Ammon's horn (tissue), 1 donor: Measurements from ENCODE around the gene IFT52.

Experiments
- DNase-seq: peaks from one replicate; pipeline ENCODE4 v3.0.0-alpha.2; 2016; ENCODE audit warnings: low spot score

The IFT52 gene, protein sequence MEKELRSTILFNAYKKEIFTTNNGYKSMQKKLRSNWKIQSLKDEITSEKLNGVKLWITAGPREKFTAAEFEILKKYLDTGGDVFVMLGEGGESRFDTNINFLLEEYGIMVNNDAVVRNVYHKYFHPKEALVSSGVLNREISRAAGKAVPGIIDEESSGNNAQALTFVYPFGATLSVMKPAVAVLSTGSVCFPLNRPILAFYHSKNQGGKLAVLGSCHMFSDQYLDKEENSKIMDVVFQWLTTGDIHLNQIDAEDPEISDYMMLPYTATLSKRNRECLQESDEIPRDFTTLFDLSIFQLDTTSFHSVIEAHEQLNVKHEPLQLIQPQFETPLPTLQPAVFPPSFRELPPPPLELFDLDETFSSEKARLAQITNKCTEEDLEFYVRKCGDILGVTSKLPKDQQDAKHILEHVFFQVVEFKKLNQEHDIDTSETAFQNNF

DNA sequence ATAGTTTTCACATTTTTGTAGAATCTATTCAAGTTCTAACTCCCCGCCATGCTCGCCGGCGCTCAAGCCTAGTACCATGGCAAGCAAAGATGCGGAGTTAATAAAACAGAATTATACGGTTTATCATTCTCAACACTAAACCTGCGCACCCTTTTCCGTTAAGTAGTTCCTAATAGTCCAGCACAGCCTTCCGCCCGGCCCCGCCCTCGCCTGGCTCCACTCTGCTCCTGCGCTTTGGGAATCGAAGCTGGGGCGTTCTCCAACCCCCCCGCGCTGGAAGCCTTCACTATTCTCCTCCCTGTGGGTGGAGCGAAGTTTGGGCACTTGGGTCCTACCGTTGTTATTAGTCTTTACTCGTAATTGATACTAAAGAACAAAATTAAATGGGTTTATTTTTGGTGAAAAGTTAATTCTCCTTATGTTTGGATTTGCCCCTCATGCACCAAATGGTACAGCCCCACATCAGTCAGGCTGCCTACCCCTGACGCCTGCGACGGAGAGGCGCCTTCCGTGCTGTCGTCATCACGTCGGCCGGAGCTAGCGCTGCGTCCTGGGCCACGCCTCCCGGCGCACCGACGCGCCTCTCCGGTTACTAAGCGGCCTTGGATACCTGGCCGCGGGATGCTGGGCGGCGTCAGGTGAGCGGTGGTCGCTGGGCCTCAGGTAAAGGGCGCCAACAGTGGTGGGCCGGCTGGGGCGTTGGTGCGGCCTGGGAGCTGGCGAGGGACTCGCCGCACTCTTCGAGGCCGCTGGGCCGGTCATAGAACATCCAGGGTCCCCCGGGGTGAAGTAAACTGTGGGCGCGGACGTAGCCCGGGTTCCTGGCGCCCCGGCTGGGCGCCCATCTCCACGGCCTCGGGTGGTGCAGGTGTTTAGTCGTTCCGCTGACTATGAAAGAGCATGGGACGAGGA is at the start of gene IFT52:
Gene IFT52, plus strand, starts transcription at position 546 of the 912 bp plus-strand sequence. CDS start 3,762 bp downstream, outside the sequence.
- peak; percentile 98 for DNase-seq

DNA sequence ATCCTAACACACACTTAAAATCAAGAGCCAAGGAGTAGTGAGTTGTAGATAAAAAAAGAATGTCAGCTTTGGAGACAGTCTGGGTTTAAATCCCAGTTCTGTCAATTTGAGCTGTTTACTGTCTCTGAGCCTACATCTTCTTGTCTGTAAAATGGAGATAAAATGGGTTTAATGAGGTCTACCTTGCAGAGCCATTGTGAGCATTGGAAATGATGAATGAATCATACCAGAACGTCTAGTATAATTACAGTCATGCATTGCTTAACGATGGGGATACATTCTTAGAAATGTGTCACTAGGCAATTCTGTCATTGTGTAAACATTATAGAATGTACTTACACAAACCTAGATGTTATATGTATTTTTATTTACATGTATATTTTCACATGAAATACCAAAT is 49.5 kb upstream of the IFT52 start:
- DNase-seq = no peak

DNA sequence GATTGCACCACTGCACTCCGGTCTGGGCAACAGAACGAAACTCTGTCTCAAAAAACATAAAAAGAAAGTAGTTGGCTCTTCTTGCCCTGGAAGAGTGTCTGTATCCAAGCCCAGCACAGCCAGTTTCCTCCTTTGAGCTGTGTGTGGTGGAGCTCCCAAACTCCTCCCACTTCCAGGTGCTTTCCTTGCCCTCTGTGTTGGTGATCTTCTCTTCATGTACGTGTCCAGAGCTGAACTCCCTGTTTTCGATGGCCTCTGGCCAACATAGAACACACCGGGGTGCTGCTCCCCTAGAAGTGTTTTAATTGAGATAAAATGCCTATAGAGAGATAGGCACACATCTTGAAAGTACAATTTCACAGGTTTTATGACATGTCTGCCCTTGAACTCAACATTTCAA is 48.6 kb upstream of the IFT52 start:
- no peak for DNase-seq

DNA sequence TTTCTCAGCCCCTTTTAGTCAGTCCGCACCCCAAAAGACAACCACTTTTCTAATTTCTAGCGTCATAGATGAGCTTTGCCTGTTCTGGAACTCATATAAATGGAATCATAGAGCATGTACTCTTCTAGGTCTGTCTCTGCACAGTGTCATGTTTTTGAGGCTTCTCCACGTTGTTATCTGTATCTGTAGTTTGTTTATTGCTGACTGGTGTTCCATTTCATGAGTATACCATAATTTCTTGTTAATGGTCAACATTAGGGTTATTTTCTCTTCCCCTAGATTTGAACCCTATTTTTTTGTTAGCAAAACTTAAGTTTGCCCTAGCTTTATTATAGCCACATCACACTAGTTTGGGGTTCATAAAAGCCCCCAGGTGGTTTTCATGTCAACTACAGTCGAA is 48.1 kb upstream of the IFT52 start:
- no peak for DNase-seq

DNA sequence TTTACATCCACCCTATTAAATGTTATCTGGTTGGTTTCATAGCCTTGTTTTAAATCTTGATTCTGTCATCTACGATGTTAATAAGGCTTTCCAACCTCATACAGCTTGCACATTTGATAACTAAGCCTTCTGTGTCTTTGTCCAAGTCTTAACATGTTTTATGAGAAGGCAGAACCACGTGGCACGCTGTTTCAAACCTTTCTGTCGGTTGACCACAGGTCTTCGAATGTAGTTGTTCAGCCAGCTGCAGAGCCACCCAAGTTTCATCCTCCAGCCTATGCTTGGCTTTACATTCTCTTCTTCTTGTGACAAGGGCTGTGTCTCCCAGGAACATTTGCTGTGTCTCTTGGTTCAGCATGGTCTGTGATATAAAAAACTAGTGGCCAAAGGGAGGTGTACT is 47.6 kb upstream of the IFT52 start:
- DNase-seq = no peak

DNA sequence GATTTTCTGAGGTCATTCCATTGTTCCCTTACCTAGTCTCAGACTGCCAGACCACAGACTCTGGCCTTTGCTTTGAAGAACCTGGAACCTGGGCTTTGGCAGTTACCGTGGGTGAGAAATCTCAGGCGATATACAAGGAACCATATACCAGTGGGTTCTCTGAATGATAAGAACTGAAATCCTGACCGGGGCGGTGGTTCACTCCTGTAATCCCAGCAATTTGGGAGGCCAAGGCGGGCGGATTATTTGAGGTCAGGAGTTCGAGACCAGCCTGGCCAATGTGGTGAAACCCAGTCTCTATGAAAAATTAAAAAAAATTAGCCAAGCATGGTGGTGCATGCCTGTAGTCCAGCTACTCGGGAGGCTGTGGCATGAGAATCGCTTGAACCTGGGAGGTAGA is 46.2 kb upstream of the IFT52 start:
- no peak for DNase-seq

DNA sequence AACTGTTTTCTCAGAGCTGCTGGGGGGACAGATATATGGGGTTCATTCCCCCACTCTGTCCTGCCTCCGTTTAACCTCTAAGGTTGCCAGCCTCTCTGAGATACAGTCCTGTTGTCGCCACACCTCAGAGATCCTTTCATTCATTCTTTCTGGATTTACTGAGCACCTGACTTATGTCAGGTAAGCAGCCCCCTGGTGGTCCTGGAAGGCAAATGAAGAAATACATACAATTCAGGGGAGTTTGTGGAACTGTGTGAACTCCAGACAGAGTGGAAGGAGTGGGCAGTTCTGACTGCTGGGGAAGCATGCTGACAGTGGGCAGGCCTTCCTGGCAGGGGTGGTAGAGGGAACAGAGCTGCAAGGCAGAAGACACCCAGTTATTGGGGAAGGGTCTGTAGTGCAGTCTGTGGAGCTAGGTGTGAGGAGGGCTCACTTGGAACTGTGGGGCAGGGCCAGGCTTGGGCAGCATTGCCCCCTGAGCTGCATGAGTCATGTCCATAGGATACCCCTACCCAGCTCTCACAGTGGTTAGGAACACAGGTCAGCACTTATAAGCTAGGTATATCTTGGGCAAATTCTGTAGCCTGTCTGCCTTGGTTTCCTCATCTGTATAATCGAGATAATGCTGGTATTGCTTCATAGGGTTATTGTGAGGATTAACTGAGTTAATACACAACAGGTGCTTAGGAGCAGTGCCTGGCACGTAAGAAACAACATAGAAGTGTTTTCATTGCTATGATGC is 44.7 kb upstream of the IFT52 start:
- DNase-seq = no peak

DNA sequence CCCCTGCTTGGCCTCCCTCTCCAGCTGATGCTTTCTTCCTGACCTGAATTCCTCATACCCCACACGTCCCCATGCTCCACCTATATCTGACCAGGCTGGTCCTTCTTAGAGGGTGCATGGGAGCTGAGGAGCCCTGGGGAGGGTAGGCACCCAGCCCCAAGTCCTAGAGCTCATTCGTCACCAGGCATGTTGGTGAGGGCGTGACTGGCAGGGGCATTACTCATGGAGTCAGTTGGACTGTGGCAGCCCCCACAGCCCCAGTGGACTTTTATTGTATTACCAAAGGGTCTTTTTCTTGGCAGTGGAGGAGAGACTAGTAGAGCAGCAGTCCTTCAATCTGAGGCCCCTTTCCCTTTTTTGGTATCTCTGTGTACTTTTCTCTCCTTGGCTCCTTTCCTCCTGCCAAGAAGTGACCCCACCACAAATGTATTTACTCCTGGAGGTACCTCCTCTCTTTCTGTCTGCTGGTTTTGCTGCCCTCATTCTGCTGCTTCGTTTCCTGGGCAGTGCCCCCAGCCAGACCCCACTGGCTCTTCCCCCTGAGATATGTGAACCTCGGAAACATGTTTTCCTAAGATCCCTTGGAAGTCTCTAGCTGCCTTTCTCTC is 42.4 kb upstream of the IFT52 start:
- DNase-seq = no peak

DNA sequence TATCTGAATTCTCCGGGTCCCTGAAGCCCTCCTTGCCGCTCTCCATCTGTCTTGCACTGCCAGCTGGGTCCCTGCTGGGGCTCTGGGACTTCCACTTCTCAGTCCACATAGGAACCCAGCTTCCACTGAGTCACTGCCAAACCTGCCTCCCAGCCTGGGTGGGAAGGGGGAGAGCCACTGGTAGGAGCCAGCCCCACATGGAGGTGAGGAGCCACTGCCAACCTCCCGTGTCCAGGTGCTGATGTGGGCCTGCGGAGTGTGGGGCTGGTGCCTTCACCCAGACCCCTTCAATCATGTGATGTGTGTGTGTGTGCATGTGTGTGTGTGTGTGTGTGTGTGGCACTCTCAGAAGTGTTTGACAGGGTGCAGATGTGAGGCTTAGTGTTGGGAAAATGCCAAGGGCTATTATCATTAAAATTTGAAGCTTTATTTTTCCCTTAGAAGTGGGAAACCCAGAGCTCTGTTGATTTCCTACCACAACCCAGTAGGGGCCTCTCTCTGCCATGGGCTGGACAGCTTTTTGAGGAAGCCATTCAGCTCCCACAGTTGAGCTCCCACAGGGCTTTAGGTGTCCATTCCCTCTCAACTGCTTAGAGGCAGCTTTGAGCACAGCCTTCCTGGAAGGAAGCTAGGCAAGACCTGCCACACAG is 41.2 kb upstream of the IFT52 start:
- DNase-seq = no peak

DNA sequence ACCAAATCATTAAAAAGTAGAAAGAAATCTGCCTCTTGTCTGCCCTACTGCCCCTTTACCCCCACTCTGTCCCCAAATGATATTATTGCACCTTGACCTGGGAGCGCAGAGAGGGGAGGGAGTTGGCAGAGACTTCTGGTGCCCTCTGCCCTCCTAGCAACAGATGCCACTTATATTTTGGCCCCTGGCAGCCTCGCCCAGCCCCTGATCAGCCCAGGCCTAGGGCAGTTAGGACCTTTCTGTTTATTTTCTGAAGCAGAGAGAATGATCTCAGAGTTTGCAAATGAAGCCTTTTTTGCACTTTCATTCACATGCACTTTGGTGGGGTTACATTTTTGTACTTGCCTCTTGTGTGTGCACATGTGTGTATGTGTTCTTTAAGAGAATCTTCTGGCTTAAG is 40.3 kb upstream of the IFT52 start:
- DNase-seq = no peak

DNA sequence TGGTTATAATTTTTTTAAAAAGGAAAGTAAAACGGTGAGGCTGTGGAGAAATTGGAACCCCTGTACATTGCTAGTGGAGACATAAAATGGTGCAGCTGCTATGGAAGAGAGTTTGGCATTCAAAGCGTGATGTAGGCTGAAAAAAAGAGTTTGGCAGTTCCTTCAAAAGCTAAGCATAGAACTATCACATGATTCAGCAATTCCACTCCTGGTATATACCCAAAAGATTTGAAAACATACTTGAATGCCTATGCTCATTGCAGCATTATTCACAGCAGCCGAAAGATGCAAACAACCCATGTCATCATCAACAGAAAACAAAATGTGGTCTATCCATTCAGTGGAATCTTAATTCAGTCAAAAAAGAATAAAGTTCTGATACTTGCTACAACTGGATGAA is 36.4 kb upstream of the IFT52 start:
- no peak for DNase-seq

DNA sequence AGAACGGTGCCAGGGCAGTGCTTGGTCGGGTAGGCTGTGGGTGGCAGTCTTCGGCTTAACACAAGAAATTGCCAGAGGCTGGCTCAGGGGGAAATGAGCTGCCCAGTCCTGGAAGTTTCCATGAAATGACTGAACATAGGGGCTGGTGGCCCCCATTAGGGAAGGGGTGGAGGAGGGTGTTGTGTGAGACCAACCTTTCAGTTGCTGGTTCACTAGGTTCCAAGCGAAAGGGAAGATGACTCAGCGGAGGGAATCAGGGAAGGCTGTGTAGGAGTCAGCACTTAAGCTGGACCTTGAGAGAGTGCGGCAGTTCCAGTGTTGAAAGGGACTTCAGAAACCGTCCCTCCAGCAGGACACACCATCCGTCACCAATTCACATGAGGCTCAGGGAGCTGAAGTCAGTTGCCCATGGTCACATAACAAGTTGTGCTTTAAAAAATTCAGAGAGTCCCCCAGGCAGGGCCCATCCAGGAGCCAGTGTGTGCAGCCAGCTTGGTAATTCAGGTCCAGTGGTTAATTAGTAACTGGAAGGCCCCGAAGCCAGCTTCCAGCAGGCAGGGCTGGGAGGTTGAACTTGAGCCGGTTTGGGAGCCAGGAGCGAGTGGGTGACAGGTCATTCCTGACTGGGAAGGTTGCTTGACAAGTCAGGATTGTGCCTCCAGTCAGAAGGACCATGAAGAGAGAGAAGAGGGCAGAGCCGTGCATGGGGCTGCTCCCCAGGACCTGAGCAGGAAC is 32.2 kb upstream of the IFT52 start, which contains the start of gene SGK2:
Gene SGK2, plus strand, starts transcription at position 616 of the 735 bp plus-strand sequence. CDS start 7,469 bp downstream, outside the sequence.
- DNase-seq = no peak

DNA sequence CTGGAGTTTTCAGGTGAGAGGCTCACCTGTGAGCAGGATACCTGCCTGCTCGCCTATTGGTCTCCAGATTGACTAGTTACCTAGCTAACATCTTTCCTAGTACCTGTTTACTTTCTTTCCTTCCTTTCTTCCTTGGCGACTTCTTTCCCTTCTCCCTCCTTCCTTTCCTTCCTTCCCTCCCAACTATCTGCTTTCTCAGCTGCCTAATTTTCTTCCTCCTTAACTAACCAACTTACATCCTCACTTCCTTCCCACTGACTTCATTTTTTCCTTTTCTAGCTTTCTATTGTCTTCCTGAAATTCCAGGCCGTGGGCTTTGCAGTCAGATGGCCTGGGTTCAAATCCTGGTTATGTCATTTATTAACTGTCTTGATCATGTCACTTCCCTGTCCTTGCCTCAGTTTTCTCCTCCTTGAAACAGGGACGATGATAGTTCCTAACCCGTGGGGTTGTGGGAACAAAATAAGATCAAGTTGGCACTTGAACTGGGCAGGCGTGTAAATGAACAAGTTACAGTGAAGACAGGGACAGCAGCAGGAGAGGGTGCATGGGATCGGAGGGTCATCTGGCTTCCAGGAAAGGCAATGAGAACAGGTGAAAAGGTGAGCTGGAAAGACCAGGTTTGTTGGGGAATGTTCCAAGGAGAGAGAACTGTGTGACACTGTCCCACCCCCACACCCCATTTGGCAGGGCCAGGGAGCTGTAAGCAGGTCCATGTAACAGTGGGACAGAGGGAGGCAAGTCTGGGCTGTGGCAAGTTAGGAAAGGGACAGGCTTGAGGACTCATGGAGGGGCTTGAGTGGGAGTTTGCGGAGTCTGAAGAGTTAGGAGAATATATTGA is 31.4 kb upstream of the IFT52 start:
- no peak for DNase-seq

DNA sequence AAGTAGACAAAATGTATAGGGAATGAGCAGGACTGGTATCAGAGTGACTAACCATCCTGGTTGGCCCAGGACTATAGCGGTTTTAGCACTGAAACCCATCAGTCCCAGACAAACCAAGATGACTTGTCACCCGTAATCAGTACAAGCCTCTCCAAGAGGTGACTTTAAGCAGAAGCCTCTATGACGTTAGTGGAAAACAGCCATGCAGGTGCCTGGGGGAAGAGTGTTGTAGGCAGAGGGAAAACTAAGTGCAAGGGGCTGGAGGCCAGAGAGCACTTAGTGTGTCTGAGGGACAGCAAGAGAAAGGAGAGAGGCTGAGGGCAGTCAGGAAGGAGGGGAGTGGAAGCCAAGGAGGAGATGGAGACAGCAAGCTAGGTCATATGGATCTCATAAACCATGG is 29.8 kb upstream of the IFT52 start:
- no peak for DNase-seq

DNA sequence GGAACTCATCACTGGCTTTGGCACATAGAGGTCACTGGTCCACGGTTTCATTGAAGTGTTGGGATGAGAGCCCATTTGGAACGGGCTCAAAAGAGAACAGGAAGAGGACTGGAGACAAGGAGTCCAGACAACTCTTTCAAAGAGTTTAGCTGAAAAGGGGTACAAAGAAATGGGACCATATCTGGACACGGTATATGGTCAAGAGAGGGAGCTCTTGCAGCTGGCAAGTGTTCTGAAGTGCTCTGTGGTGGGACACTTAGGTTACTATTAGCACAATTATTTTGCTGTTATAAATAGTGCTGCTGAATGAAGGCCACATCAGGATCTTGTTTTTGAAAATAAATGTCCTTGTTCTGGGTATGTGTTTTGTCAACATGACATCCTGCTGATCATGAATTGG is 27.3 kb upstream of the IFT52 start:
- DNase-seq = no peak

DNA sequence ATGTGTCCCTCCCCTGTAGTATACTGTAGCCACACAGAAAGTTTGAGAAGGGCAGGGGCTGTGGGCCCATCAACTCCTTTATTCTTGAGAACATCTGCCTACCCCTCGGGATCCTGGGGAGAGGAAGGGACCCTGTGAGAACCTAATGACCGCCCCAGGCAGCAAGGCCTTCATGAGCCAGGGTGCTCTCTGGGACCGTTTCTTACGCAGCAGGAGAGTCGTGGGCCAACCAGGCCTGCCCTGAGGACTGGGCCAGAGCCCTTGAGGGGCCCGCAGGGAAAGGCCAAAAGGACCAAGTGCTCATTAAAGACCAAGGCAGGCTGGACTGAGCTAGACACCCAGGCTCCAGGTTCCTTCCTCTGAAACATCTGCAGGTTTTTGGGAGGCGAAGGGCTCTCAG is 26.7 kb upstream of the IFT52 start:
- no peak for DNase-seq

DNA sequence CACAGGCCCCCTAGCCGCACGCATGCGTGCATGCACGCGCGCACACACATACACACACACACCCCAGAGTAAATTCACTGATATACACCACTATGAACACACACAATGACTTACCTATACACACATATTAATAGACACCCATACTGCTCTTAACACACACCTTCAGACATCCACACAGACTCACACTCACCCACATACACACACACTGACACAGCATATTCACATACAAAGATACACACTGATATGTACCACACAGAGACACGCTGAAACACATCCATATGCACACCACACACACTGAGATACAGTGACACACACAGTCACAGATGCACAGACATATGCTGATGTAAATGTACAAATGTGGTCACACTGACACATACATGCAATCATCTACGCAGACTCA is 26.3 kb upstream of the IFT52 start:
- DNase-seq = peak; percentile 19

DNA sequence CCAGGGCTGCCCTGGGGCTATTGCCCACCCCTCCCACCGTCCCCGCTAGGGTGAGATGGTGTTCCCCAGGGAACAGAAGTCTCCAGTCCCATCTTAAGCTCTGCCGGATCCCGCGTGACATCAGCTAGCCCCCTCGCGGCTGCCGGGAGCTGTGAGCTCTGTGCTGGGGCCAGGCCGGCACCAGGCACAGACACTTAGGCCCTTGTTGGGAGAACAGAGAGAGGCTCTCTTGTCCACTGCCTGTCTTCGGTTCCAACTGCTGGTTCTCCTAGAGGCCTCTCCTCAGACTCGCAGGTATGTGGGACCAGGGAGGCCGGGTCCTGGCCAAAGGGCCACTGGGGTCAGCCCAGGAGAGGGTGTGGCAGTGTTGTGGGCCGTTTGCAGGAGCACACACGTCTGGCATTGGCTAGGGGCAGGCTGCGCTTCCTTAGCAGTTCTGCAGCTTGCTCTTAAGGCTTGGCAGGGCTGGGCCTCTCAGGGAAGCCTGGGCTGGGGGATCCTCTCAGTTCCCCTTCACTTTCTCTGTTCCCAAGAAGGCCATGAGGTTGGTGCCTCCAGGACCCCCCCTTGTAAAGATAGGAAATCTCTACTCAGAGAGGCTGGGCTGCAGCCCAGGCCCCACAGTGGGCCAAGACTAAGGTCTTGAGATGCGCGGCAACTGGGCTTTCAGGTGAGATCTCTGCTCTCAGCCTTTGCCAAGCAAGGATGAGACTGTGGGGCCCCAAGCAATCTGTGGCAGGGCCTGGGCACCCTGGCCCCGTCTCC is 25.6 kb upstream of the IFT52 start:
- peak; percentile 86 for DNase-seq

DNA sequence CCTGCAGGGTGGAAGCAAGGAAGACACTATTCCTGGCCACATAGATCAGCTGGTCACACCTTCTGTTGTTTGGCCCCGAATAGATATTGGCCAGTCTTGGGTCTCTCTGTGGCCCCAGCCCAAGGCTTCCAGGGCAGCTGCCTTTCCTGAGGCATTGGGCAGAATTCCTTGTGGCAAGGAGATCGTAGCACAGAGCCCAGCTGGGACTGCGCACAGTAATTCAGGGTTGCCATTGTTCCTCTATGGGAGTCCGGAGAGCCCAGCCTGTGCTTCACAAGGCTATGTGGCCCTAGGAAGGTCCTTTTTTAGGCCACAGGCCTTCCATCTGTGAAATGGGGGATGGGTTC is 25.0 kb upstream of the IFT52 start:
- peak; percentile 20 for DNase-seq
